Liver (tissue), 9 donors: ENCODE data around the gene NTM. TPM values are rescaled to one million over a fixed set of nuclear protein-coding genes. Genes with fewer than 3 reads are reported as not detected.

Source experiments
- DNase-seq: peaks from one replicate; pipeline ENCODE4 v3.0.0-alpha.2; 2017; ENCODE audit warnings: low spot score
- H3K27ac ChIP-seq, 2 donors: one replicate each; pipeline ENCODE4 v1.7.0; 2013; ENCODE audit warnings: inconsistent platforms in 2 of 2, low read length in 2 of 2, control low read depth in 1 of 2, low read depth in 1 of 2, mild to moderate bottlenecking in 1 of 2
- H3K27me3 ChIP-seq, 4 donors: one replicate each; pipeline versions ENCODE4 v1.6.1 to v1.7.0; 2013; ENCODE audit warnings: low read length in 3 of 4, inconsistent platforms in 1 of 4, mild to moderate bottlenecking in 1 of 4, moderate library complexity in 1 of 4; ENCODE audit not compliant: control insufficient read depth in 4 of 4, insufficient read depth in 4 of 4
- H3K36me3 ChIP-seq, 4 donors: one replicate each; pipeline versions ENCODE4 v1.6.1 to v1.7.0; 2013; ENCODE audit warnings: low read length in 3 of 4, mild to moderate bottlenecking in 3 of 4, low read depth in 1 of 4, moderate library complexity in 1 of 4; ENCODE audit not compliant: control insufficient read depth in 4 of 4, insufficient read depth in 3 of 4
- H3K4me1 ChIP-seq, 4 donors: one replicate each; pipeline versions ENCODE4 v1.6.1 to v1.7.0; 2013; ENCODE audit warnings: low read length in 3 of 4, mild to moderate bottlenecking in 3 of 4, moderate library complexity in 1 of 4; ENCODE audit not compliant: control insufficient read depth in 4 of 4, insufficient read depth in 4 of 4
- H3K4me3 ChIP-seq, 3 donors: one replicate each; pipeline versions ENCODE4 v1.6.1 to v1.7.0; 2013; ENCODE audit warnings: low read length in 3 of 3, control low read depth in 1 of 3, low read depth in 1 of 3, mild to moderate bottlenecking in 1 of 3
- H3K9ac ChIP-seq, 2 donors: one replicate each; pipeline ENCODE4 v1.7.0; 2013; ENCODE audit warnings: low read length in 2 of 2, mild to moderate bottlenecking in 2 of 2, moderate library complexity in 2 of 2, control low read depth in 1 of 2, low read depth in 1 of 2
- H3K9me3 ChIP-seq, 4 donors: one replicate each; pipeline versions ENCODE4 v1.6.1 to v1.7.0; 2013; ENCODE audit warnings: low read length in 3 of 4; ENCODE audit not compliant: control insufficient read depth in 4 of 4
- EGR1 ChIP-seq, 2 donors: IDR thresholded peaks; 2 replicates each; pipeline ENCODE4 v1.6.1; 2016 to 2018; ENCODE audit warnings: antibody characterized with exemption in 2 of 2, low read depth in 2 of 2
- FOXA1 ChIP-seq: IDR thresholded peaks from 2 replicates; pipeline ENCODE4 v1.6.1; 2016; ENCODE audit warnings: antibody characterized with exemption
- FOXA2 ChIP-seq: IDR thresholded peaks from 2 replicates; pipeline ENCODE4 v1.6.1; 2016; ENCODE audit warnings: antibody characterized with exemption
- GABPA ChIP-seq, 2 donors: IDR thresholded peaks in 1 of 2; conservative IDR thresholded peaks in 1 of 2; 2 replicates each; pipeline ENCODE4 v1.6.1; 2016; ENCODE audit warnings: antibody characterized with exemption in 2 of 2, mild to moderate bottlenecking in 1 of 2, moderate library complexity in 1 of 2
- HNF4G ChIP-seq: IDR thresholded peaks from 2 replicates; pipeline ENCODE4 v1.6.1; 2016; ENCODE audit warnings: antibody characterized with exemption
- JUND ChIP-seq, 2 donors: IDR thresholded peaks; 2 replicates each; pipeline ENCODE4 v1.6.1; 2016; ENCODE audit warnings: antibody characterized with exemption in 2 of 2
- NR2F2 ChIP-seq: IDR thresholded peaks from 2 replicates; pipeline ENCODE4 v1.6.1; 2016; ENCODE audit warnings: antibody characterized with exemption
- RAD21 ChIP-seq, 2 donors: IDR thresholded peaks; 2 replicates each; pipeline ENCODE4 v1.6.1; 2016; ENCODE audit warnings: antibody characterized with exemption in 2 of 2, mild to moderate bottlenecking in 2 of 2
- RXRA ChIP-seq, 2 donors: IDR thresholded peaks; 2 replicates each; pipeline ENCODE4 v1.6.1; 2017 to 2018; ENCODE audit warnings: antibody characterized with exemption in 2 of 2, mild to moderate bottlenecking in 1 of 2
- SP1 ChIP-seq: IDR thresholded peaks from 2 replicates; pipeline ENCODE4 v1.6.1; 2018; ENCODE audit warnings: antibody characterized with exemption, mild to moderate bottlenecking
- TAF1 ChIP-seq: conservative IDR thresholded peaks from 2 replicates; pipeline ENCODE4 v1.6.1; 2016; ENCODE audit warnings: antibody characterized with exemption, mild to moderate bottlenecking
- YY1 ChIP-seq: IDR thresholded peaks from 2 replicates; pipeline ENCODE4 v1.6.1; 2016; ENCODE audit warnings: antibody characterized with exemption, mild to moderate bottlenecking
- WGBS: extraction: QIAGEN DNeasy Blood & Tissue Kit; methylation state at CpG from one replicate; pipeline ENCODE4 v1.1.7; 2013; 5-methylcytosine and 5-hydroxymethylcytosine counted together
- polyA plus RNA-seq, 2 donors: library from polyadenylated mRNA; stranded (reverse) in 1 of 2; unstranded in 1 of 2; fragments of 200-250 nt in 1 of 2; fragments of >200 nt in 1 of 2; fragmentation: Nextera tagmentation in 1 of 2; extraction: Ambion mirVana in 1 of 2; gene quantifications; one replicate each; pipeline versions ENCODE4 v1.2.1 to v1.2.3, GENCODE V29; 2013 to 2015
- total RNA-seq, 2 donors: library from RNA; depleted of rRNA; stranded (reverse); fragments of >200 nt; gene quantifications; one replicate each; pipeline ENCODE4 v1.2.3, GENCODE V29; 2014
- TF ChIP-seq, protein P1 (sequence below): IDR thresholded peaks from 2 replicates; pipeline ENCODE4 v1.6.1; 2016; ENCODE audit warnings: antibody characterized with exemption
- TF ChIP-seq, protein P2 (sequence below): IDR thresholded peaks from 2 replicates; pipeline ENCODE4 v1.6.1; 2016; ENCODE audit warnings: antibody characterized with exemption
- TF ChIP-seq, protein P3 (sequence below): IDR thresholded peaks from 2 replicates; pipeline ENCODE4 v1.6.1; 2016; ENCODE audit warnings: antibody characterized with exemption
- TF ChIP-seq, protein P4 (sequence below): fragments of 150-350 bp; IDR thresholded peaks from 2 replicates; pipeline ENCODE4 v1.5.1; 2017; ENCODE audit warnings: improper control_type of control experiment, low read depth, low read length; ENCODE audit not compliant: missing input control
- donor health status: healthy.
- donor health status: healthy.
- donor health status: healthy.
- donor health status: healthy.
- donor health status: healthy.

Gene NTM
- total and polyA plus RNA-seq, 4 donors, result 0.08 to 1.1 (median 0.08) TPM; not detected in 1

DNA sequence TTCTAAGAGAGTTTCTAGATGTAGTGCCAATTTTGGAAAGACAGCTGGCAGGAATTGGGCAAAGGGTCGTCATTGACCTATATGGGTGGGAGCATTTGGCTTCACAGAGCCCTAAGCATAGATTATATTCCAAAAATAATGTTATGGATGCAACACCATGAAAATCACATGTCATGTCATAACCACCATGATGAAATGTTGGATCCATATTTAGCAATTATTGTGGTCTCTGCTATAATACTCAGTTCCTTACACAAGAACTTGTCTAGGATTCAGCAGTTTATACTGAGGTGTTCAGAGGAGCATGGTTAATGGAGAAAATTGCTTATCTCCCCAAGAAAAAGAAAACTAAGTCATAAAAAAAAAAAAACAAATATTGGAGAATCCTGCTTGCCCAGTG is 31.6 kb downstream of the NTM start:
- H3K9me3 ChIP-seq, result no peaks in the 10 kb centered on the region
- no peak overlapping the region for H3K9ac ChIP-seq
- TF ChIP-seq JUND (IDR thresholded peaks at IDR 0.05), result no peak
- no peak for TF ChIP-seq TAF1
- TF ChIP-seq RXRA (IDR thresholded peaks at IDR 0.05), result no peak
- TF ChIP-seq, protein P1, sequence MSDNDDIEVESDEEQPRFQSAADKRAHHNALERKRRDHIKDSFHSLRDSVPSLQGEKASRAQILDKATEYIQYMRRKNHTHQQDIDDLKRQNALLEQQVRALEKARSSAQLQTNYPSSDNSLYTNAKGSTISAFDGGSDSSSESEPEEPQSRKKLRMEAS, result no peak
- no peak for TF ChIP-seq GABPA (IDR thresholded peaks at IDR 0.05 in 1 of 2, conservative IDR thresholded peaks at IDR 0.05 in 1 of 2)
- TF ChIP-seq RAD21 (IDR thresholded peaks at IDR 0.05), result no peak
- TF ChIP-seq, protein P2, sequence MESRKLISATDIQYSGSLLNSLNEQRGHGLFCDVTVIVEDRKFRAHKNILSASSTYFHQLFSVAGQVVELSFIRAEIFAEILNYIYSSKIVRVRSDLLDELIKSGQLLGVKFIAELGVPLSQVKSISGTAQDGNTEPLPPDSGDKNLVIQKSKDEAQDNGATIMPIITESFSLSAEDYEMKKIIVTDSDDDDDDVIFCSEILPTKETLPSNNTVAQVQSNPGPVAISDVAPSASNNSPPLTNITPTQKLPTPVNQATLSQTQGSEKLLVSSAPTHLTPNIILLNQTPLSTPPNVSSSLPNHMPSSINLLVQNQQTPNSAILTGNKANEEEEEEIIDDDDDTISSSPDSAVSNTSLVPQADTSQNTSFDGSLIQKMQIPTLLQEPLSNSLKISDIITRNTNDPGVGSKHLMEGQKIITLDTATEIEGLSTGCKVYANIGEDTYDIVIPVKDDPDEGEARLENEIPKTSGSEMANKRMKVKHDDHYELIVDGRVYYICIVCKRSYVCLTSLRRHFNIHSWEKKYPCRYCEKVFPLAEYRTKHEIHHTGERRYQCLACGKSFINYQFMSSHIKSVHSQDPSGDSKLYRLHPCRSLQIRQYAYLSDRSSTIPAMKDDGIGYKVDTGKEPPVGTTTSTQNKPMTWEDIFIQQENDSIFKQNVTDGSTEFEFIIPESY, result no peak
- TF ChIP-seq EGR1 (IDR thresholded peaks at IDR 0.05; ENCODE audit: low read depth in 2 of 2), result no peak
- no peak for TF ChIP-seq YY1
- TF ChIP-seq, protein P3, sequence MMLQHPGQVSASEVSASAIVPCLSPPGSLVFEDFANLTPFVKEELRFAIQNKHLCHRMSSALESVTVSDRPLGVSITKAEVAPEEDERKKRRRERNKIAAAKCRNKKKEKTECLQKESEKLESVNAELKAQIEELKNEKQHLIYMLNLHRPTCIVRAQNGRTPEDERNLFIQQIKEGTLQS, result no peak
- TF ChIP-seq HNF4G, result no peak
- TF ChIP-seq FOXA1, result no peak
- no peak overlapping the region for H3K4me3 ChIP-seq
- DNase-seq, result no peak
- H3K36me3 ChIP-seq, result no peaks in the 10 kb centered on the region
- H3K4me1 ChIP-seq, result no peaks in the 10 kb centered on the region
- 52% methylated on average over 1 of the region's 1 CpG for WGBS
- H3K27ac ChIP-seq, result no peak overlapping the region
- H3K27me3 ChIP-seq, result peaks cover 0 to 21% (median 0%) of the 10 kb centered on the region in 4 donors

DNA sequence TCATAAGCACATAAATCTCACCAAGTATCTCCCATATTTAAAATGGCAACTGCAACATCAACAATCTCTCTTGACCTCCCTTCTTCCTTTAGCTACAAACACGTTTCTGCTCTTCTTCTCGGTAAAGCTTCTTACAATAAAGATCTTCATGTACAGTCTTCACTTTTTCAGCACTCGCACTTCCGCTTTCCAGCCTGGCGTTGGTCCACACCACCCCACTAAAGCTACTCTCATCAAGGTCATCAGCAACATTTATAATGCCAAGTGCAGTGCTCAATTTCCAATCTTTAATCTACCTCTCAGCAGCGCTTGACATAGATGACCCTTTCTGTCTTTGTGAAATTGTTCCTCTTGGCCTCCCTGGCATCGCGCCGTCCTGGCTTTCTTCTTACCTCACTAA is 33.6 kb downstream of the NTM start:
- no peaks in the 10 kb centered on the region for H3K36me3 ChIP-seq
- 83% methylated on average over 9 of the region's 9 CpGs for WGBS
- no peak for DNase-seq
- H3K4me1 ChIP-seq, result no peaks in the 10 kb centered on the region
- H3K27me3 ChIP-seq, result peaks cover 0 to 24% (median 0%) of the 10 kb centered on the region in 4 donors
- no peak overlapping the region for H3K9ac ChIP-seq
- no peak overlapping the region for H3K4me3 ChIP-seq
- TF ChIP-seq FOXA1 (no peak), YY1 (no peak), JUND (IDR thresholded peaks at IDR 0.05) (no peak), TAF1 (no peak), RAD21 (IDR thresholded peaks at IDR 0.05) (no peak), FOXA2 (no peak), GABPA (IDR thresholded peaks at IDR 0.05 in 1 of 2, conservative IDR thresholded peaks at IDR 0.05 in 1 of 2) (no peak), NR2F2 (no peak), HNF4G (no peak), SP1 (no peak), EGR1 (IDR thresholded peaks at IDR 0.05; ENCODE audit: low read depth in 2 of 2) (no peak), RXRA (IDR thresholded peaks at IDR 0.05) (no peak)
- TF ChIP-seq, protein P4, sequence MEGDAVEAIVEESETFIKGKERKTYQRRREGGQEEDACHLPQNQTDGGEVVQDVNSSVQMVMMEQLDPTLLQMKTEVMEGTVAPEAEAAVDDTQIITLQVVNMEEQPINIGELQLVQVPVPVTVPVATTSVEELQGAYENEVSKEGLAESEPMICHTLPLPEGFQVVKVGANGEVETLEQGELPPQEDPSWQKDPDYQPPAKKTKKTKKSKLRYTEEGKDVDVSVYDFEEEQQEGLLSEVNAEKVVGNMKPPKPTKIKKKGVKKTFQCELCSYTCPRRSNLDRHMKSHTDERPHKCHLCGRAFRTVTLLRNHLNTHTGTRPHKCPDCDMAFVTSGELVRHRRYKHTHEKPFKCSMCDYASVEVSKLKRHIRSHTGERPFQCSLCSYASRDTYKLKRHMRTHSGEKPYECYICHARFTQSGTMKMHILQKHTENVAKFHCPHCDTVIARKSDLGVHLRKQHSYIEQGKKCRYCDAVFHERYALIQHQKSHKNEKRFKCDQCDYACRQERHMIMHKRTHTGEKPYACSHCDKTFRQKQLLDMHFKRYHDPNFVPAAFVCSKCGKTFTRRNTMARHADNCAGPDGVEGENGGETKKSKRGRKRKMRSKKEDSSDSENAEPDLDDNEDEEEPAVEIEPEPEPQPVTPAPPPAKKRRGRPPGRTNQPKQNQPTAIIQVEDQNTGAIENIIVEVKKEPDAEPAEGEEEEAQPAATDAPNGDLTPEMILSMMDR, result no peak
- TF ChIP-seq, protein P1, result no peak
- TF ChIP-seq, protein P3, result no peak
- TF ChIP-seq, protein P2, result no peak
- H3K27ac ChIP-seq, result no peak overlapping the region
- H3K9me3 ChIP-seq, result no peaks in the 10 kb centered on the region
